Measurements from ENCODE around the gene ACP1.

Gene ACP1

DNA sequence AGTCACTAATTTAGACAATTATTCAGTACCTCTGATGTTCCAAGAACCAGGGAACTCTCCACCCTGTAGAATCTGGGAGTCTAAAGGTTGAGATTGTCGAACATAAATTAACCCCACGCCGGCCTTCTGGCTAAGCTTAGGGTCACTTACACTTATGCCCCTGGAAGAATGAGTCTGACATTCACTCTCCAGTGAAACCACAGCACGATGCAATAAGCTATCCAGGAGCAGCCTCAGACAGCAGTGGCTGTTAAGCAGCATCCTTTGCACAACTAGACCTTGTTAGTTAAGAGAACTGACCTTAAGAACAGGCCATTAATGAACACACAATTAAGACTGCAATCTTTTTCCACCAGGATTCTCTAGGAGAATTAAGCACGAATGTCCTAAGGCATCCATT lies 25.9 kb upstream of the ACP1 start:
- H3K4me3 ChIP-seq (ENCODE audit: control insufficient read depth, low read depth, low read length): no peak overlapping the region
- TF ChIP-seq, protein P1, sequence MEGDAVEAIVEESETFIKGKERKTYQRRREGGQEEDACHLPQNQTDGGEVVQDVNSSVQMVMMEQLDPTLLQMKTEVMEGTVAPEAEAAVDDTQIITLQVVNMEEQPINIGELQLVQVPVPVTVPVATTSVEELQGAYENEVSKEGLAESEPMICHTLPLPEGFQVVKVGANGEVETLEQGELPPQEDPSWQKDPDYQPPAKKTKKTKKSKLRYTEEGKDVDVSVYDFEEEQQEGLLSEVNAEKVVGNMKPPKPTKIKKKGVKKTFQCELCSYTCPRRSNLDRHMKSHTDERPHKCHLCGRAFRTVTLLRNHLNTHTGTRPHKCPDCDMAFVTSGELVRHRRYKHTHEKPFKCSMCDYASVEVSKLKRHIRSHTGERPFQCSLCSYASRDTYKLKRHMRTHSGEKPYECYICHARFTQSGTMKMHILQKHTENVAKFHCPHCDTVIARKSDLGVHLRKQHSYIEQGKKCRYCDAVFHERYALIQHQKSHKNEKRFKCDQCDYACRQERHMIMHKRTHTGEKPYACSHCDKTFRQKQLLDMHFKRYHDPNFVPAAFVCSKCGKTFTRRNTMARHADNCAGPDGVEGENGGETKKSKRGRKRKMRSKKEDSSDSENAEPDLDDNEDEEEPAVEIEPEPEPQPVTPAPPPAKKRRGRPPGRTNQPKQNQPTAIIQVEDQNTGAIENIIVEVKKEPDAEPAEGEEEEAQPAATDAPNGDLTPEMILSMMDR (IDR thresholded peaks at IDR 0.05; ENCODE audit: control insufficient read depth, insufficient read depth, low read depth, low read length, missing control alignments): no peak
- DNase-seq (ENCODE audit: low read depth): no peak

GRCh38 chr2:244547-244946 lies 20.2 kb upstream of the ACP1 start:
- TF ChIP-seq, protein P1 (IDR thresholded peaks at IDR 0.05; ENCODE audit: control insufficient read depth, insufficient read depth, low read depth, low read length, missing control alignments): no peak
- DNase-seq (ENCODE audit: low read depth): no peak
- no peak overlapping the region for H3K4me3 ChIP-seq (ENCODE audit: control insufficient read depth, low read depth, low read length)

DNA sequence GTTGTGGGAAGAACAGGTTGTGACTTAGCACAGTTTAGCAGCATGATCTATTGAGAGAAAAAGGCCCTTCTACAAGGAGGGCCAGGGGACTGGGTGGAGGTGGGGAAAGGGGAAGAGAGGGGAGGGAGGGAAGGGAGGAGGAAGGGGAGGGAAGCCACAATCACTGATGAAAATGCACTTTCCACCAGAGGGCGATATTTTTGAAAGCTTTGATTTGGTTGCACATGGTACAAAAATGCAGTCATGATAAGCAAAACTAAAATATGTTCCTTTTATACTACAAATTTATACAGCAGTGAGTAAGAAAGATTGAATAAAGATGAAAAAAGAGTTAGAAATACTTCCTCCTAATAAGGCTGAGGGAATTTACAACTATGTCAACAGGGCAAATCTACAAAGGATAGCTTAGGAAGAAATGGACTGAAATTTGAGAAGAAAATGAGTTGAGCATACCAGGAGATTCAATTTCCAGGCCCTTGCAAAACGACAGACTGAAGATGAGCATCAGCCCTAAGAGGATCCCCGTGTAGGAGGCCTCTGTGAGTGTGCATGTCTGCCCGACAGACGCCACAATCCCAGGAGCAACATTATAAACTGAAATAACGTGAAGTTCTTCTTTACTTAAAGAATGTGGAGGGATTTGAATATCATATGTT lies 18.1 kb upstream of the ACP1 start:
- no peak overlapping the region for H3K4me3 ChIP-seq (ENCODE audit: control insufficient read depth, low read depth, low read length)
- peak; percentile 54 for DNase-seq (ENCODE audit: low read depth)
- TF ChIP-seq, protein P1 (IDR thresholded peaks at IDR 0.05; ENCODE audit: control insufficient read depth, insufficient read depth, low read depth, low read length, missing control alignments): peak; percentile 65

- no peak overlapping the region for H3K4me3 ChIP-seq (ENCODE audit: control insufficient read depth, low read depth, low read length)
- no peak for DNase-seq (ENCODE audit: low read depth)
- TF ChIP-seq, protein P1 (IDR thresholded peaks at IDR 0.05; ENCODE audit: control insufficient read depth, insufficient read depth, low read depth, low read length, missing control alignments): no peak
Observed at GRCh38 chr2:248724-249123, 16.0 kb upstream of the ACP1 start.

DNA sequence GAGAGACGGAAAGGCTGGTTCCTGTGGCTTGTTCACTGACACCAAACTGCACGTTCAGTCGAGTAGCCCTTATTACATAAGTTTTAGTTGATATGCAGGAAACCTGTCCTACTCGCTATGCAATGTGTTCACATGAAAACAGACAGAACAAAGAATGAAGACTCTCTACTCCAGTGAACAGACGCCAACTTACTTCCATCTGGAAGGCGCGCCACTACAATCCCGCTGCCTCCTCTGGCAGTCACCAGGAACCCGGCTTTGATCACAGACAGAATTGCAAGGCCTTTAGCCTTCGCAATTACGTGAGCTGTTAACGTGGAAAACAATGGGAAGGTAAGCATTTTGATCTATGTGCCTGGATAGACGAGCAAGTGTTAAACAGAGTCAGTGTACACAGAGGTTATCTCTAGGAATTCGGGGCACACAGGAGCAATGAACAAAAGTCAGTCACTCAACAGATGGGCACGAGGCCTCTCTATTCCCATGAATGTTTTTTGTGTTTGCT lies 15.2 kb upstream of the ACP1 start:
- H3K4me3 ChIP-seq (ENCODE audit: control insufficient read depth, low read depth, low read length): no peak overlapping the region
- DNase-seq (ENCODE audit: low read depth): no peak
- TF ChIP-seq, protein P1 (IDR thresholded peaks at IDR 0.05; ENCODE audit: control insufficient read depth, insufficient read depth, low read depth, low read length, missing control alignments): no peak

- DNase-seq (ENCODE audit: low read depth): no peak
- TF ChIP-seq, protein P1 (IDR thresholded peaks at IDR 0.05; ENCODE audit: control insufficient read depth, insufficient read depth, low read depth, low read length, missing control alignments): no peak
- no peak overlapping the region for H3K4me3 ChIP-seq (ENCODE audit: control insufficient read depth, low read depth, low read length)
Observed at GRCh38 chr2:252001-252602, 12.6 kb upstream of the ACP1 start.

All from AG09309 (cell line).